Breast epithelium (tissue), 4 donors: ENCODE results near the gene CRYZL1. TPM values are rescaled to one million over a fixed set of nuclear protein-coding genes. Genes with fewer than 3 reads are reported as not detected.

ENCODE experiments used
- DNase-seq, 2 donors: peaks; one replicate each; pipeline ENCODE4 v3.0.0-alpha.2; 2019; ENCODE audit warnings: low spot score in 2 of 2
- H3K27ac ChIP-seq, 2 donors: fragments of 200-600 bp; sonication (generic) in 1 of 2; one replicate each; pipeline ENCODE4 v1.5.1; 2016 to 2019; ENCODE audit warnings: mild to moderate bottlenecking in 1 of 2
- H3K27me3 ChIP-seq, 2 donors: fragments of 200-600 bp; sonication (generic) in 1 of 2; one replicate each; pipeline versions ENCODE4 v1.5.1 to v1.6.0; 2017 to 2019; ENCODE audit warnings: control low read depth in 1 of 2, mild to moderate bottlenecking in 1 of 2
- H3K36me3 ChIP-seq: fragments of 200-600 bp; one replicate; pipeline ENCODE4 v1.5.1; 2019
- H3K4me1 ChIP-seq, 2 donors: fragments of 200-600 bp; sonication (generic); one replicate each; pipeline ENCODE4 v1.5.1; 2016 to 2019; ENCODE audit warnings: control low read depth in 1 of 2
- H3K4me3 ChIP-seq, 3 donors: fragments of 200-600 bp; sonication (generic); 1 replicate in 2 of 3; 2 replicates in 1 of 3; pipeline ENCODE4 v1.5.1; 2016 to 2019; ENCODE audit warnings: mild to moderate bottlenecking in 3 of 3, moderate library complexity in 2 of 3
- H3K9me3 ChIP-seq, 2 donors: fragments of 200-600 bp; sonication (generic) in 1 of 2; one replicate each; pipeline ENCODE4 v1.5.1; 2016 to 2019; ENCODE audit warnings: control low read depth in 1 of 2
- CTCF ChIP-seq, 3 donors: fragments of 450-650 bp; IDR thresholded peaks; one replicate each; pipeline ENCODE4 v1.5.1; 2016 to 2017; ENCODE audit warnings: antibody characterized with exemption in 3 of 3, mild to moderate bottlenecking in 3 of 3, moderate library complexity in 3 of 3
- POLR2A ChIP-seq: fragments of 450-650 bp; IDR thresholded peaks from one replicate; pipeline ENCODE4 v1.6.1; 2016; ENCODE audit warnings: antibody characterized with exemption, mild to moderate bottlenecking, moderate library complexity
- POLR2AphosphoS5 ChIP-seq, 3 donors: sonication (generic); formaldehyde crosslinking; IDR thresholded peaks; one replicate each; pipeline ENCODE4 v1.6.1; 2017; ENCODE audit warnings: antibody characterized with exemption in 3 of 3
- intact Hi-C: fragments of 100-400 bp; cut with DNase I; formaldehyde crosslinking; loops from one replicate; pipeline ENCODE4 v1.15.1; 2023; ENCODE audit warnings: low total_unique reads
- total RNA-seq, 3 donors: library from RNA; depleted of rRNA; stranded (reverse); fragments of >200 nt; gene quantifications; one replicate each; pipeline ENCODE4 v1.1.0, GENCODE V29; 2016

CRYZL1 gene
- total RNA-seq, 3 donors from 2014 or later: 24.9 to 49.4 (median 47.6) TPM

DNA sequence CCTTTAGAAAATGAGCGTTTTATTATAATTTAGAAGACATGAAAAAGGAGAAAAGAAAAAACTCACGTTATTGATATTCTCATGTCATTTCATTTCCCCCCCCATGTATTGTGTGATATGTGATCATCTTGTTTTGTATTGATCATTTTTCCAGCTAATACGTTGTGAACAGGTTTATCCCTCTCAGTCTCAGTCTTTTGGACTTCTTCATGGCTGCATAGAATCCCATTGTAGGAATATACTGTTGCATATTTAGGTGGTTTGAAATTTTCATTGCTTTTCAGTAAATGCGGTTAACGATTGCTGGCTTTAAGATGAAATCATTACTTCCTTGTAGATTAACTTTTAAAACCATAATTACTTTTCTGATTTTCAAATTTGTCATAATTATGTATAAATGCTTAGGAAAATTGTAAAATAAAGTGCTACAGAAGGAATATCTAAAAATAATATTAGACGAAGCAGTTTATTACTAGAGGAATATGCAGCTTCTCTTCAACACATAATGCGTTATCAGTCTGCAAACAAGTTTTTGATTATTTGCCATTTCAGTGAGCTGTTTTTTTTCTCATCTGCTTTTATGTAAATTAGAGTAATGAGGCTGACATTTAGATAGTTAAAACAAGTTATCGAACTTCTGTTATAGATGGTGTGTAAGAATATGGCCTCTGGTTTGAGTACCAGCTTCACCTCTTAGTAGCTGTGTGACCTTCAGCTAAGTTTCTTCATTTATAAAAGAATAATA, 96.9 kb downstream of the CRYZL1 start:
- TF ChIP-seq CTCF (IDR thresholded peaks at IDR 0.05) (no peak), POLR2A (no peak), POLR2AphosphoS5 (IDR thresholded peaks at IDR 0.05) (no peak)
- H3K36me3 ChIP-seq: no peaks in the 10 kb centered on the region
- H3K27ac ChIP-seq: no peak overlapping the region
- H3K27me3 ChIP-seq: no peaks in the 10 kb centered on the region
- no peaks in the 10 kb centered on the region for H3K4me1 ChIP-seq
- no peaks in the 10 kb centered on the region for H3K9me3 ChIP-seq
- DNase-seq: no peak
- intact Hi-C loops: no loop called here
- peak overlapping the region; percentile 66 to 78 (median 74) for H3K4me3 ChIP-seq

DNA sequence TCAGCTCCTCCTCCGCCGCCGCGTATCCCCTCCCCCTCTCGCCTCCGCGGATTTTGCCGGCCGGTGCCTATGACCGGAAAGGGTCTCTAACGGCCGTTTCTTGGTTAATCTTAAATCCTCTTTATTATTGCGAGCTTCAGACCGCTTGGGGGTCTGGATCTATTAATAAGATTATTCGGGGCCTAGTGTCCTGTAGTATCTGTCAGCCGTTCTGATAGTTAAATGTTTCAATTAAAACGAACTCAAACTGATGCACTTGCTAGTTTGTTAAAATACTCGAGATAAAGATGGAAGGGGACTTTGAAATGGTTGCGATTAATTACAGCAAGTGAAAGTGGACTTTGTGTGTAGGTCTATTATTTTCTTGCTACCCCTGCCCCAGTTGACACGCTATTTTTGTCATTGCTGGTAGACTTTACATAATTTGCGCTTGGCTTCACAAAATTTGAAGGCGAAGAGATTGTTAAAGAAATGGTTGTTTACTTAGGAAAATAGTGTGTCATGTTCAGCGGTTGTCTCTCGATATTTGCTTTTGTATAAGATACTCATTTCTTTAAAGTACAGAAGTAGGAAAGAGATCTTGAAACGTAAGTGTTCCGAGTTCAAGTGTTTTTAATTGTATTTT, 97.9 kb downstream of the CRYZL1 start:
- H3K27ac ChIP-seq: peak overlapping the region; percentile 99
- H3K4me3 ChIP-seq: peak overlapping the region; percentile 66 to 78 (median 74)
- no peaks in the 10 kb centered on the region for H3K4me1 ChIP-seq
- TF ChIP-seq POLR2A (no peak), POLR2AphosphoS5 (IDR thresholded peaks at IDR 0.05) (no peak), CTCF (IDR thresholded peaks at IDR 0.05) (no peak)
- no peaks in the 10 kb centered on the region for H3K36me3 ChIP-seq
- H3K9me3 ChIP-seq: no peaks in the 10 kb centered on the region
- intact Hi-C loops: no loop called here
- peak; percentile 67 to 71 for DNase-seq
- no peaks in the 10 kb centered on the region for H3K27me3 ChIP-seq

DNA sequence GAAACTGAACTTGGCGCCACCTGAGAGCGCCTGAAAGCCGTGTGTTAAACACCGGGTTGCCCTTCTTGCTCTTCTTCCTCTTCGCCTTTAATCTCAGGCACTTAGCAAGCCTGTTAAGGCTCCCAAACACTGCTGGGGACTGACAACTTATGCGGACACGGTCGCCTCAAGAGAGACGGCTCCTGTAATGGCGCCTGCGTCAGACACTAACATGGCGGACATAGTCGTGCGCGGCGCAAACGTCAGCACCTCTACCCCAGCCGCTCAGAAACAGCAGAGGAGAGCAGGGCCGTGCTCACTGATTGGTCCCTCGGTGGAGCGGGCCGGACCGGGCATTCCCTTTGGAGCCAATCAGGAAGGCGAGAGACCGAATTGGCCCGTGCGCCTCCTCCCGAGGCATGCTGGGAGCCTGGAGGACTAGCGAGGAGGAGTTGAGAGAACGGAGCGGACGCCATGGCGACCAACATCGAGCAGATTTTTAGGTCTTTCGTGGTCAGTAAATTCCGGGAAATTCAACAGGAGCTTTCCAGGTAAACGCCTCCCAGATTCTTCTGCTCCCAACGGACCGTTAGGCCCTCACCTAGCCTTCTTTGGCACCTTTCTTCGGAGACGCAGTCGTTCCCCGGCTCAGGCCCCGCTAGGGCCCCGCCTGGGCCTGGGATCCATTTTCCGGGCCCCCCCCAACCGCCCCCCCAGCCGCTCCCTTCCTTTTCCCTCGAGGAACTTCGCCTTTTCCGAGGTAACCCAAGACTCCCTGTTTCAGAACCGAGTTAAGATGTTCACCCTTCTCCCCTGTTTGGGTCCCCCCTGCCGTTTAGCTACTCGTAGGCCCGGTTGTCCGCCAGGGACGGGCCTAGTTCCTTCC, 98.7 kb downstream of the CRYZL1 start, which contains the start of gene SON:
TSS of gene SON (plus strand) at position 399 of the 865 bp plus-strand sequence. CDS start at position 454, 55 bp downstream.
- peak within 1 kb of the TSS; percentile 66 to 78 (median 74) for H3K4me3 ChIP-seq
- H3K27me3 ChIP-seq: no peaks in the 10 kb centered on the region
- H3K9me3 ChIP-seq: no peaks in the 10 kb centered on the region
- no peaks in the 10 kb centered on the region for H3K4me1 ChIP-seq
- H3K27ac ChIP-seq: peak within 1 kb of the TSS; percentile 99
- intact Hi-C loops: no loop called here
- peak; percentile 99 for DNase-seq
- no peaks in the 10 kb centered on the region for H3K36me3 ChIP-seq
- TF ChIP-seq POLR2A (peak; percentile 98), CTCF (IDR thresholded peaks at IDR 0.05) (no peak), POLR2AphosphoS5 (IDR thresholded peaks at IDR 0.05) (peak; percentile 94 to 99 (median 95))

- intact Hi-C loops: no loop called here
- H3K4me1 ChIP-seq: no peaks in the 10 kb centered on the region
- H3K27ac ChIP-seq: peak within 1 kb of the TSS; percentile 99
- TF ChIP-seq POLR2AphosphoS5 (IDR thresholded peaks at IDR 0.05) (peak; percentile 64 to 88 (median 68)), CTCF (IDR thresholded peaks at IDR 0.05) (peak in 1 of 3 donors; percentile 6), POLR2A (peak; percentile 81)
- no peaks in the 10 kb centered on the region for H3K9me3 ChIP-seq
- no peaks in the 10 kb centered on the region for H3K36me3 ChIP-seq
- no peaks in the 10 kb centered on the region for H3K27me3 ChIP-seq
- peak; percentile 78 to 81 for DNase-seq
- H3K4me3 ChIP-seq: peak within 1 kb of the TSS; percentile 66 to 78 (median 74)
Measured at GRCh38 chr21:33541756-33542639, 99.5 kb downstream of the CRYZL1 start, which contains the start of gene GART. Gene GART, minus strand, starts transcription at chr21:33542117. Its CDS starts 2,802 bp downstream, at chr21:33539315.
